Panc1 (cell line): ENCODE measurements around the gene DAG1. TPM values are rescaled to one million over a fixed set of nuclear protein-coding genes. Genes with fewer than 3 reads are reported as not detected.

Source experiments
- ATAC-seq: fragments of 200-7000 bp; cut with Tn5 transposase; 2 replicates; pipeline ENCODE4 v1.9.1; 2020; ENCODE audit warnings: mild to moderate bottlenecking, moderate library complexity
- BruUV-seq: library from RNA; stranded (reverse); fragments of 400-500 nt; replicated peaks from 2 replicates; lab custom pipeline; 2021; lab: Mats Ljungman, UMichigan
- CTCF ChIA-PET: fragments of 300-600 bp; sonication (Branson Sonifier 250); formaldehyde crosslinking; loops from one replicate; lab custom pipeline; 2022; ENCODE audit warnings: antibody characterized with exemption; lab: Charles Lee
- POLR2A ChIA-PET: fragments of 300-600 bp; sonication (Branson Sonifier 250); formaldehyde crosslinking; loops from one replicate; lab custom pipeline; 2022; ENCODE audit warnings: antibody characterized with exemption; lab: Charles Lee
- DNase-seq: peaks from one replicate; pipeline ENCODE4 v3.0.0-alpha.2; 2010; ENCODE audit warnings: low read depth, low spot score
- H3K27ac ChIP-seq: 2 replicates; pipeline ENCODE4 v1.5.1; 2011; ENCODE audit warnings: mild to moderate bottlenecking, low read length, inconsistent platforms
- H3K27me3 ChIP-seq: fragments of 200-500 bp; sonication (Bioruptor generic); 2 replicates; pipeline ENCODE4 v1.6.0; 2014; ENCODE audit warnings: low read length, inconsistent platforms; ENCODE audit not compliant: control insufficient read depth, insufficient read depth
- H3K36me3 ChIP-seq: fragments of 200-500 bp; sonication (Bioruptor generic); 2 replicates; pipeline ENCODE4 v1.5.1; 2014; ENCODE audit warnings: inconsistent platforms, mild to moderate bottlenecking, low read length, moderate library complexity; ENCODE audit not compliant: control insufficient read depth, insufficient read depth
- H3K4me1 ChIP-seq: 2 replicates; pipeline ENCODE4 v1.5.1; 2011; ENCODE audit warnings: inconsistent platforms, mild to moderate bottlenecking, low read length, moderate library complexity; ENCODE audit not compliant: control insufficient read depth, insufficient read depth
- H3K4me3 ChIP-seq, 2 experiments: 2 replicates each; pipeline ENCODE4 v1.5.1; 2011 to 2012; ENCODE audit warnings: low read depth in 2 of 2, low read length in 2 of 2, mild to moderate bottlenecking in 2 of 2, inconsistent platforms in 1 of 2, moderate library complexity in 1 of 2
- H3K9me3 ChIP-seq: fragments of 200-500 bp; sonication (Bioruptor generic); 2 replicates; pipeline ENCODE4 v1.5.1; 2014; ENCODE audit warnings: low read depth, mild to moderate bottlenecking, inconsistent platforms, low read length, moderate library complexity; ENCODE audit not compliant: control insufficient read depth, insufficient read depth
- POLR2AphosphoS5 ChIP-seq: IDR thresholded peaks from 2 replicates; pipeline ENCODE4 v1.6.1; 2012; ENCODE audit warnings: mild to moderate bottlenecking, low read depth, low read length, moderate library complexity
- SIN3A ChIP-seq: IDR thresholded peaks from 2 replicates; pipeline ENCODE4 v1.6.1; 2012; ENCODE audit warnings: low read depth, mild to moderate bottlenecking, low read length, moderate library complexity, borderline replicate concordance; ENCODE audit not compliant: insufficient read depth
- TCF7L2 ChIP-seq: IDR thresholded peaks from 2 replicates; pipeline ENCODE4 v1.6.1; 2011; ENCODE audit warnings: mild to moderate bottlenecking, low read depth, low read length, inconsistent platforms
- in situ Hi-C: cut with HindIII; loops from 2 replicates; pipeline ENCODE4 v1.10.0; 2016; ENCODE audit warnings: low sequenced_read_pairs, low pct_unique_long_range_greater_than_20kb
- intact Hi-C: fragments of 100-400 bp; cut with micrococcal nuclease; formaldehyde crosslinking; loops from one replicate; pipeline ENCODE4 v1.10.0; 2022; ENCODE audit not compliant: unreplicated experiment
- total RNA-seq: library from RNA; stranded (reverse); gene quantifications from one replicate; pipeline ENCODE4 v1.2.1, GENCODE V29; 2021; ENCODE audit not compliant: unreplicated experiment
- TF ChIP-seq, protein P1 (sequence below): fragments of 450-650 bp; IDR thresholded peaks from 2 replicates; pipeline ENCODE4 v1.5.1; 2017; ENCODE audit warnings: mild to moderate bottlenecking
- TF ChIP-seq, protein P2 (sequence below), 2 experiments: IDR thresholded peaks; 2 replicates each; pipeline ENCODE4 v1.6.1; 2011 to 2012; ENCODE audit warnings: low read depth in 2 of 2, control low read depth in 1 of 2, low read length in 1 of 2, mild to moderate bottlenecking in 1 of 2, moderate library complexity in 1 of 2; ENCODE audit not compliant: insufficient read depth in 1 of 2

DAG1 gene
- total RNA-seq, 1 experiment from 2014 or later: 160 TPM

DNA sequence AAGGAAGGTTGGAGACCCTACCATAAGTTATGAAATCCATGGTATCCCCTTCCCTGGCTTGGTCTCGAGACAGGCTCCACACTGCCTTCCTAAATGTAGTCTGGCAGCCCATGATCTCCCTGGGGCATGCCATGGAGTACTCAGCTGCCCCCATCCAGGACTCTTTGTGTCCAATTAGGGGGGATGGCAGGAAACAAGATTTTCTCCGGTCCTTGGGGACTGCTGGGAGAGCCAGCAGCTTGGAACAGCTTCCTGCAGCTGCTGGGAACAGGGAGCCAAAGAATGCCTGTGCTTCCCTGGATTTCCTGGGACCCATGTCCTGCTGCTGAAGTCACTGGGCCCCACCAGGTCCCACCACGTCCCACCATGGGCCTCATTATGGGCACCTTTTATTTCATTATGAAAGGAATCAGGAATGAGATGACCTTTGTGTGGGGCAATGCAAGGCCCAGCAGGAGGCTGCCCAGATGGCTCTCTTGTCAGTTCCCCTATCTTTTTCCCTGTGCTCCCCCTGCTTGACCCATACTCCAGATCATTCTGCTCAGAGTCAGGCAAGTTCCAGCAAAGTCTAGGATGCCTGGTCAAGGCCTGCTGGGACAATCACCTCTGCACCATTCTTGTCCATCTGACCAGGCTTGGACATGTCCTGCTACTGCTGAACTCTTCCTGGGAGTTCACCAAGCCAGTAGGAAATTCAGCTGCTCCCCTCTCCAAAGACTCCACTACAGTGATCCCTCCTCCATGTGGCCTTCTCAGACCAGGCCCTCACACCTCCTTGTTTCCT is 15.0 kb upstream of the DAG1 start:
- TF ChIP-seq, protein P1, sequence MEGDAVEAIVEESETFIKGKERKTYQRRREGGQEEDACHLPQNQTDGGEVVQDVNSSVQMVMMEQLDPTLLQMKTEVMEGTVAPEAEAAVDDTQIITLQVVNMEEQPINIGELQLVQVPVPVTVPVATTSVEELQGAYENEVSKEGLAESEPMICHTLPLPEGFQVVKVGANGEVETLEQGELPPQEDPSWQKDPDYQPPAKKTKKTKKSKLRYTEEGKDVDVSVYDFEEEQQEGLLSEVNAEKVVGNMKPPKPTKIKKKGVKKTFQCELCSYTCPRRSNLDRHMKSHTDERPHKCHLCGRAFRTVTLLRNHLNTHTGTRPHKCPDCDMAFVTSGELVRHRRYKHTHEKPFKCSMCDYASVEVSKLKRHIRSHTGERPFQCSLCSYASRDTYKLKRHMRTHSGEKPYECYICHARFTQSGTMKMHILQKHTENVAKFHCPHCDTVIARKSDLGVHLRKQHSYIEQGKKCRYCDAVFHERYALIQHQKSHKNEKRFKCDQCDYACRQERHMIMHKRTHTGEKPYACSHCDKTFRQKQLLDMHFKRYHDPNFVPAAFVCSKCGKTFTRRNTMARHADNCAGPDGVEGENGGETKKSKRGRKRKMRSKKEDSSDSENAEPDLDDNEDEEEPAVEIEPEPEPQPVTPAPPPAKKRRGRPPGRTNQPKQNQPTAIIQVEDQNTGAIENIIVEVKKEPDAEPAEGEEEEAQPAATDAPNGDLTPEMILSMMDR: no peak
- TF ChIP-seq TCF7L2 (no peak), SIN3A (no peak), POLR2AphosphoS5 (no peak)
- TF ChIP-seq, protein P2, sequence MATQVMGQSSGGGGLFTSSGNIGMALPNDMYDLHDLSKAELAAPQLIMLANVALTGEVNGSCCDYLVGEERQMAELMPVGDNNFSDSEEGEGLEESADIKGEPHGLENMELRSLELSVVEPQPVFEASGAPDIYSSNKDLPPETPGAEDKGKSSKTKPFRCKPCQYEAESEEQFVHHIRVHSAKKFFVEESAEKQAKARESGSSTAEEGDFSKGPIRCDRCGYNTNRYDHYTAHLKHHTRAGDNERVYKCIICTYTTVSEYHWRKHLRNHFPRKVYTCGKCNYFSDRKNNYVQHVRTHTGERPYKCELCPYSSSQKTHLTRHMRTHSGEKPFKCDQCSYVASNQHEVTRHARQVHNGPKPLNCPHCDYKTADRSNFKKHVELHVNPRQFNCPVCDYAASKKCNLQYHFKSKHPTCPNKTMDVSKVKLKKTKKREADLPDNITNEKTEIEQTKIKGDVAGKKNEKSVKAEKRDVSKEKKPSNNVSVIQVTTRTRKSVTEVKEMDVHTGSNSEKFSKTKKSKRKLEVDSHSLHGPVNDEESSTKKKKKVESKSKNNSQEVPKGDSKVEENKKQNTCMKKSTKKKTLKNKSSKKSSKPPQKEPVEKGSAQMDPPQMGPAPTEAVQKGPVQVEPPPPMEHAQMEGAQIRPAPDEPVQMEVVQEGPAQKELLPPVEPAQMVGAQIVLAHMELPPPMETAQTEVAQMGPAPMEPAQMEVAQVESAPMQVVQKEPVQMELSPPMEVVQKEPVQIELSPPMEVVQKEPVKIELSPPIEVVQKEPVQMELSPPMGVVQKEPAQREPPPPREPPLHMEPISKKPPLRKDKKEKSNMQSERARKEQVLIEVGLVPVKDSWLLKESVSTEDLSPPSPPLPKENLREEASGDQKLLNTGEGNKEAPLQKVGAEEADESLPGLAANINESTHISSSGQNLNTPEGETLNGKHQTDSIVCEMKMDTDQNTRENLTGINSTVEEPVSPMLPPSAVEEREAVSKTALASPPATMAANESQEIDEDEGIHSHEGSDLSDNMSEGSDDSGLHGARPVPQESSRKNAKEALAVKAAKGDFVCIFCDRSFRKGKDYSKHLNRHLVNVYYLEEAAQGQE (IDR thresholded peaks at IDR 0.05; ENCODE audit: insufficient read depth in 1 of 2, low read depth in 2 of 2, low read length in 1 of 2): no peak
- H3K4me3 ChIP-seq: no peak overlapping the region
- no peaks in the 10 kb centered on the region for H3K9me3 ChIP-seq
- in situ Hi-C loops (no loop called here), intact Hi-C loops (no loop called here)
- no peaks in the 10 kb centered on the region for H3K36me3 ChIP-seq
- no peaks in the 10 kb centered on the region for H3K27me3 ChIP-seq
- peaks cover 3% of the 10 kb centered on the region; the same call in 1 of the 2 replicates for H3K4me1 ChIP-seq
- BruUV-seq: no TSS peak
- ChIA-PET CTCF (interaction anchor here (0.6 kb wide), 1 partner anchor 23 kb away, joined by 10 read pairs; no protein-coding TSS in a partner anchor), POLR2A (no interaction called here)
- ATAC-seq (no peak), DNase-seq (no peak)
- H3K27ac ChIP-seq: no peak overlapping the region

DNA sequence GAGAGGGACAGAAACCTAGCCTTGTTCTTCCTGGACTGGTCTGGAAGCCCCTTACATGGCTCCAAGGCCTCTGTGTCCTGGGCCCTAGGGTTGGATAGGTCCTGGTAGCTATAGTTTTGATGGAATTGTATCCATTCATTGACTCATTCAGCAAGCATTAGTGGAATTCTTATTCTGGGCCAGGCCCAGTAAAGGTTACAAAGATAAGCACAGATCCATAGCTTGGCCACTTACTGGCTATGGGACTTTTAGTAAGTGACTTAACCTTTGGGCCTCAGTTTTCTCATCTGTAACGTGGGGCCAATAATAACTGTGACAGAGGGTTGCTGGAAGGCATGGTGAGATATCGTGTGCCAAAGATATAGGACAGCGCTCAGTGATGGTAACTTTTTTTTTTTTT is 13.6 kb upstream of the DAG1 start:
- in situ Hi-C loops (no loop called here), intact Hi-C loops (no loop called here)
- POLR2A ChIA-PET: no interaction called here
- Histone ChIP-seq H3K27me3 (no peaks in the 10 kb centered on the region), H3K27ac (no peak overlapping the region), H3K4me3 (no peak overlapping the region), H3K9me3 (no peaks in the 10 kb centered on the region), H3K36me3 (no peaks in the 10 kb centered on the region), H3K4me1 (peaks cover 7% of the 10 kb centered on the region)
- BruUV-seq: no TSS peak
- DNase-seq (no peak), ATAC-seq (no peak)
- no peak for TF ChIP-seq TCF7L2
- TF ChIP-seq SIN3A: no peak
- TF ChIP-seq, protein P1: no peak
- TF ChIP-seq POLR2AphosphoS5: no peak
- TF ChIP-seq, protein P2 (IDR thresholded peaks at IDR 0.05; ENCODE audit: insufficient read depth in 1 of 2, low read depth in 2 of 2, low read length in 1 of 2): no peak
- CTCF ChIA-PET: no interaction called here
